HG02973 (cell line): ENCODE measurements around the gene MAML2.

Experiments used
- ATAC-seq: cut with Tn5 transposase; IDR thresholded peaks from one replicate; pipeline ENCODE4 v1.9.1; 2021; ENCODE audit warnings: moderate library complexity; ENCODE audit not compliant: unreplicated experiment

Gene MAML2

GRCh38 chr11:96052921-96053651, 289.9 kb downstream of the MAML2 start:
- ATAC-seq = no peak

- ATAC-seq = peak; percentile 96
These were observed 291.2 kb downstream of the MAML2 start for GRCh38 chr11:96051820-96052219.

- no peak for ATAC-seq
These were observed 292.4 kb downstream of the MAML2 start for GRCh38 chr11:96050435-96051182.

GRCh38 chr11:96049426-96049825, 293.6 kb downstream of the MAML2 start:
- no peak for ATAC-seq

- ATAC-seq = no peak
These were observed 297.2 kb downstream of the MAML2 start for GRCh38 chr11:96045622-96046456.

GRCh38 chr11:96044747-96045146, 298.2 kb downstream of the MAML2 start:
- no peak for ATAC-seq

- no peak for ATAC-seq
These were observed 298.7 kb downstream of the MAML2 start for GRCh38 chr11:96044311-96044710.

GRCh38 chr11:96043291-96043690, 299.7 kb downstream of the MAML2 start:
- no peak for ATAC-seq

GRCh38 chr11:96038046-96038445, 304.9 kb downstream of the MAML2 start:
- no peak for ATAC-seq

GRCh38 chr11:96037405-96037949, 305.5 kb downstream of the MAML2 start:
- no peak for ATAC-seq

GRCh38 chr11:96036863-96037262, 306.1 kb downstream of the MAML2 start:
- ATAC-seq = no peak

GRCh38 chr11:96035740-96036078, 307.3 kb downstream of the MAML2 start:
- no peak for ATAC-seq

- no peak for ATAC-seq
These were observed 307.8 kb downstream of the MAML2 start for GRCh38 chr11:96035031-96035739.

- no peak for ATAC-seq
These were observed 309.4 kb downstream of the MAML2 start for GRCh38 chr11:96033599-96033998.

GRCh38 chr11:96033095-96033494, 309.9 kb downstream of the MAML2 start:
- no peak for ATAC-seq

GRCh38 chr11:96028746-96029145, 314.2 kb downstream of the MAML2 start:
- no peak for ATAC-seq

- ATAC-seq = no peak
These were observed 316.0 kb downstream of the MAML2 start for GRCh38 chr11:96027021-96027420.

GRCh38 chr11:96026310-96026709, 316.7 kb downstream of the MAML2 start:
- ATAC-seq = no peak

- no peak for ATAC-seq
These were observed 318.3 kb downstream of the MAML2 start for GRCh38 chr11:96024666-96025065.

GRCh38 chr11:96023275-96023674, 319.7 kb downstream of the MAML2 start:
- ATAC-seq = no peak
